Common myeloid progenitor, CD34-positive (primary cell): ENCODE measurements around the gene MED9.

Source experiments
- CTCF ChIA-PET: fragments of 350-600 bp; sonication (Branson Sonifier 250); formaldehyde crosslinking; loops from one replicate; lab custom pipeline; 2021; ENCODE audit warnings: antibody characterized with exemption; lab: Charles Lee
- POLR2A ChIA-PET: fragments of 350-600 bp; sonication (Branson Sonifier 250); formaldehyde crosslinking; loops from one replicate; lab custom pipeline; 2021; ENCODE audit warnings: antibody characterized with exemption; lab: Charles Lee
- DNase-seq, 3 donors: peaks; one replicate each; pipeline versions ENCODE4 v3.0.0 to v3.0.0-alpha.2; 2013
- H3K27ac ChIP-seq, 2 experiments: 1 replicate in 1 of 2; 2 replicates in 1 of 2; pipeline ENCODE4 v1.7.0; 2013; ENCODE audit warnings: inconsistent platforms in 2 of 2, low read length in 2 of 2, mild to moderate bottlenecking in 2 of 2, low read depth in 1 of 2, moderate library complexity in 1 of 2; ENCODE audit not compliant: severe bottlenecking in 2 of 2, insufficient read depth in 1 of 2, poor library complexity in 1 of 2
- H3K27me3 ChIP-seq, 5 experiments: replicated peaks in 2 of 5; 1 replicate in 3 of 5; 2 replicates in 2 of 5; pipeline versions ENCODE4 v1.6.1 to v1.7.0; 2013; ENCODE audit warnings: low read length in 4 of 5, mild to moderate bottlenecking in 2 of 5, moderate library complexity in 2 of 5, inconsistent platforms in 1 of 5; ENCODE audit not compliant: insufficient read depth in 5 of 5, control insufficient read depth in 4 of 5
- H3K36me3 ChIP-seq, 4 experiments: 1 replicate in 2 of 4; 2 replicates in 2 of 4; pipeline versions ENCODE4 v1.6.1 to v1.7.0; 2013; ENCODE audit warnings: low read length in 3 of 4, control low read depth in 1 of 4, mild to moderate bottlenecking in 1 of 4; ENCODE audit not compliant: control insufficient read depth in 4 of 4, insufficient read depth in 4 of 4
- H3K4me1 ChIP-seq, 4 experiments: 1 replicate in 3 of 4; 2 replicates in 1 of 4; pipeline versions ENCODE4 v1.6.1 to v1.7.1; 2013; ENCODE audit warnings: low read length in 3 of 4, mild to moderate bottlenecking in 3 of 4, control low read depth in 1 of 4, inconsistent platforms in 1 of 4, moderate library complexity in 1 of 4; ENCODE audit not compliant: control insufficient read depth in 4 of 4, insufficient read depth in 4 of 4; ENCODE audit errors: control extremely low read depth in 1 of 4
- H3K4me3 ChIP-seq, 7 experiments: 1 replicate in 4 of 7; 2 replicates in 3 of 7; pipeline versions ENCODE4 v1.5.1 to v1.7.0; 2013; ENCODE audit warnings: mild to moderate bottlenecking in 7 of 7, low read length in 6 of 7, moderate library complexity in 6 of 7, inconsistent platforms in 2 of 7, low read depth in 2 of 7, control low read depth in 1 of 7; ENCODE audit not compliant: insufficient read depth in 4 of 7, control insufficient read depth in 1 of 7; ENCODE audit errors: extremely low read depth in 1 of 7
- H3K9me3 ChIP-seq, 5 experiments: 1 replicate in 4 of 5; 2 replicates in 1 of 5; pipeline versions ENCODE4 v1.6.1 to v1.7.1; 2013; ENCODE audit warnings: low read length in 4 of 5, mild to moderate bottlenecking in 2 of 5, inconsistent platforms in 1 of 5, low read depth in 1 of 5, moderate library complexity in 1 of 5; ENCODE audit not compliant: control insufficient read depth in 4 of 5, insufficient read depth in 2 of 5; ENCODE audit errors: control extremely low read depth in 1 of 5
- WGBS: methylation state at CpG from one replicate; pipeline ENCODE4 v1.1.5; 2013; ENCODE audit not compliant: insufficient coverage; 5-methylcytosine and 5-hydroxymethylcytosine counted together

MED9 gene

GRCh38 chr17:17445296-17445924, 31.4 kb upstream of the MED9 start:
- H3K27me3 ChIP-seq, result no peaks in the 10 kb centered on the region
- no peak for DNase-seq
- H3K36me3 ChIP-seq, result no peaks in the 10 kb centered on the region
- no peak overlapping the region for H3K4me3 ChIP-seq
- H3K27ac ChIP-seq, result no peak overlapping the region
- POLR2A ChIA-PET, result no interaction called here
- 96% methylated on average over 8 of the region's 8 CpGs for WGBS
- CTCF ChIA-PET, result interaction anchor here (1.7 kb wide), 1 partner anchor 21 kb away, joined by 4 read pairs; no protein-coding TSS in a partner anchor
- H3K9me3 ChIP-seq, result no peaks in the 10 kb centered on the region
- H3K4me1 ChIP-seq, result peaks cover 0 to 14% (median 3%) of the 10 kb centered on the region in 4 experiments

- H3K27me3 ChIP-seq, result no peaks in the 10 kb centered on the region
- ChIA-PET CTCF (interaction anchor here (1.2 to 1.7 kb wide), 3 partner anchors 10 to 21 kb away, joined by 3 to 6 read pairs (median 4); no protein-coding TSS in a partner anchor), POLR2A (no interaction called here)
- H3K27ac ChIP-seq, result no peak overlapping the region
- H3K36me3 ChIP-seq, result no peaks in the 10 kb centered on the region
- peaks cover 0 to 14% (median 3%) of the 10 kb centered on the region in 4 experiments for H3K4me1 ChIP-seq
- no peak for DNase-seq
- WGBS, result 86% methylated on average over 8 of the region's 12 CpGs
- no peak overlapping the region for H3K4me3 ChIP-seq
- no peaks in the 10 kb centered on the region for H3K9me3 ChIP-seq
Measured at GRCh38 chr17:17445925-17446665, 30.7 kb upstream of the MED9 start.

- CTCF ChIA-PET, result interaction anchor here (0.7 to 1.7 kb wide), 4 partner anchors 10 to 77 kb away, joined by 3 to 6 read pairs (median 4); no protein-coding TSS in a partner anchor
- WGBS, result 84% methylated on average over 4 of the region's 4 CpGs
- no peaks in the 10 kb centered on the region for H3K36me3 ChIP-seq
- H3K27me3 ChIP-seq, result no peaks in the 10 kb centered on the region
- DNase-seq, result no peak
- H3K4me3 ChIP-seq, result no peak overlapping the region
- POLR2A ChIA-PET, result no interaction called here
- no peak overlapping the region for H3K27ac ChIP-seq
- H3K4me1 ChIP-seq, result peaks cover 0 to 14% (median 3%) of the 10 kb centered on the region in 4 experiments
- H3K9me3 ChIP-seq, result no peaks in the 10 kb centered on the region
Measured at GRCh38 chr17:17446666-17447155, 30.1 kb upstream of the MED9 start.

GRCh38 chr17:17447264-17447663, 29.5 kb upstream of the MED9 start:
- no peak for DNase-seq
- peaks cover 0 to 14% (median 3%) of the 10 kb centered on the region in 4 experiments for H3K4me1 ChIP-seq
- H3K27ac ChIP-seq, result no peak overlapping the region
- no peaks in the 10 kb centered on the region for H3K27me3 ChIP-seq
- H3K36me3 ChIP-seq, result no peaks in the 10 kb centered on the region
- ChIA-PET POLR2A (no interaction called here), CTCF (interaction anchor here (0.7 to 1.6 kb wide), 3 partner anchors 10 to 77 kb away, joined by 3 to 6 read pairs (median 3); no protein-coding TSS in a partner anchor)
- no peak overlapping the region for H3K4me3 ChIP-seq
- WGBS, result 100% methylated on average over 5 of the region's 5 CpGs
- H3K9me3 ChIP-seq, result no peaks in the 10 kb centered on the region

- Histone ChIP-seq H3K27ac (no peak overlapping the region), H3K4me3 (no peak overlapping the region), H3K9me3 (no peaks in the 10 kb centered on the region), H3K36me3 (no peaks in the 10 kb centered on the region), H3K27me3 (no peaks in the 10 kb centered on the region), H3K4me1 (peaks cover 0 to 14% (median 3%) of the 10 kb centered on the region in 4 experiments)
- ChIA-PET POLR2A (no interaction called here), CTCF (no interaction called here)
- DNase-seq, result no peak
- 80% methylated on average over 5 of the region's 5 CpGs for WGBS
Measured at GRCh38 chr17:17448076-17448475, 28.7 kb upstream of the MED9 start.

- POLR2A ChIA-PET, result no interaction called here
- H3K36me3 ChIP-seq, result no peaks in the 10 kb centered on the region
- H3K9me3 ChIP-seq, result no peaks in the 10 kb centered on the region
- 100% methylated on average over 4 of the region's 4 CpGs for WGBS
- no peak overlapping the region for H3K27ac ChIP-seq
- peaks cover 0 to 14% (median 3%) of the 10 kb centered on the region in 4 experiments for H3K4me1 ChIP-seq
- H3K4me3 ChIP-seq, result no peak overlapping the region
- no peaks in the 10 kb centered on the region for H3K27me3 ChIP-seq
- DNase-seq, result no peak
- CTCF ChIA-PET, result interaction anchor here (1.0 kb wide), 1 partner anchor 13 kb away, joined by 3 read pairs; no protein-coding TSS in a partner anchor
Measured at GRCh38 chr17:17448723-17449122, 28.1 kb upstream of the MED9 start.

GRCh38 chr17:17453088-17453487, 23.7 kb upstream of the MED9 start:
- ChIA-PET CTCF (no interaction called here), POLR2A (interaction anchor here (0.6 kb wide), 1 partner anchor 127 kb away, joined by 5 read pairs; no protein-coding TSS in a partner anchor)
- DNase-seq, result no peak
- H3K36me3 ChIP-seq, result no peaks in the 10 kb centered on the region
- H3K27ac ChIP-seq, result no peak overlapping the region
- WGBS, result 84% methylated on average over 7 of the region's 9 CpGs
- H3K4me3 ChIP-seq, result no peak overlapping the region
- no peaks in the 10 kb centered on the region for H3K9me3 ChIP-seq
- H3K27me3 ChIP-seq, result no peaks in the 10 kb centered on the region
- no peaks in the 10 kb centered on the region for H3K4me1 ChIP-seq
